Activated T-cell treated with anti-CD3 and anti-CD28 coated beads for 48 hours (primary cell): ENCODE data around the gene VRK2.

ENCODE experiments used
- DNase-seq: peaks from one replicate; pipeline ENCODE4 v3.0.0-alpha.2; 2020; ENCODE audit warnings: low read depth

Gene VRK2

DNA sequence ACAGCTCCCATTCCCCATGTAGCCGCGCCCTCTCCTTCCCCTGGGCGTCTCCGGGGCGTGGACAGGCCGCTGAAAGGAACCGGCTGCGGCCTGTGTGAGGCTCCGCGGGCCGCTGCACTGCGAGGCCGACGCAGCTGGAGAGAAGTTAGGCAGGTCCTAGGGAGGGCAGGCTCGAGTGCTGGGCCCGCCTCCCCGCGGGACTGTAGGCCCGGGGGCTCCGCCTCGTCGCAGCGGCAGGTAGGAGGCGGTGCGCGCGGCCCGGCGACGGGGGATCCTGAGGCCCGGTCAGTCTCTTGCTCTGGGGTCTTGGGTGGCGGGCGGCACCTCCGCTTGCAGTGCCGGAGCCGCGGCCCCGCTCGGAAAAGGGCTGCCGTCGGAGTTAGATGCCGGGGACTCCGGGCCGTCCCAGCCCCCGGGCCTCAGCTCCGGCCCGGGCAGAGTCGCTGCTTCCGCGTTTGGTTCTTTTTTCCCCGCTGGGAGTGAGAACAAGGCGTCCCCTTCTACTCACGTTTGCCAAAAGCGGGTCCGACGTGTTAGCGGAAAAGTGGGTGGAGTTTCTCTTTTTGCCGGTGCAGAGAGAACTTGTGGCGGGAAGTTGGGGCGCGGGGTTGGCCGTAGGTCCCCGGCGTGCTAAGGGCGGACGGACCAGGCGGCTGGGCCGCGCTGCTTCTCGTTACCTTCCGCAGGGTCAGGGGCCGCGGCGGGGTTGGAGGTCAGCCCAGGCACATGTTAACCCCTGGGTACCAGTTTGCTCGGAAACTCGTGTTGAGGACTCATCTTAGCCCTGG, at the start of gene VRK2:
TSS of gene VRK2 (plus strand) at position 222 of the 788 bp plus-strand sequence. CDS start 2,026 bp downstream, outside the sequence.
- peak; percentile 86 for DNase-seq

GRCh38 chr2:58006256-58006951, 40.2 kb upstream of the VRK2 start:
- DNase-seq = no peak

DNA sequence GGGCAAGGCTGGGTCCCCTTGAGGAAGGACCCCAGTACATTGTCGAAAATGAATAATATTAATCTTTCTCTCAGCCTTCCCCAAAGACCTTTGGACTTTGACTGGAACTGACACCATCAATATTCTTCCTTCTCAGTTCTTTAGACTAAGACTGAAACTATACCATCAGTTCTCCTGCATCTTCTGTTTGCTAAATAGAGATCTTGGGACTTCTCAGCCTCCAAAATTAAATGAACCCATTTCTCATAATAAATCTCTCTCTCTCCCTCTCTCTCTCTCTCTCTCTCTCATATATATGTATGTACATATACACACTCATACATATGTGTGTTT, 39.7 kb upstream of the VRK2 start:
- no peak for DNase-seq

GRCh38 chr2:58010599-58010998, 36.0 kb upstream of the VRK2 start:
- no peak for DNase-seq

GRCh38 chr2:58019229-58019628, 27.4 kb upstream of the VRK2 start:
- DNase-seq = no peak

DNA sequence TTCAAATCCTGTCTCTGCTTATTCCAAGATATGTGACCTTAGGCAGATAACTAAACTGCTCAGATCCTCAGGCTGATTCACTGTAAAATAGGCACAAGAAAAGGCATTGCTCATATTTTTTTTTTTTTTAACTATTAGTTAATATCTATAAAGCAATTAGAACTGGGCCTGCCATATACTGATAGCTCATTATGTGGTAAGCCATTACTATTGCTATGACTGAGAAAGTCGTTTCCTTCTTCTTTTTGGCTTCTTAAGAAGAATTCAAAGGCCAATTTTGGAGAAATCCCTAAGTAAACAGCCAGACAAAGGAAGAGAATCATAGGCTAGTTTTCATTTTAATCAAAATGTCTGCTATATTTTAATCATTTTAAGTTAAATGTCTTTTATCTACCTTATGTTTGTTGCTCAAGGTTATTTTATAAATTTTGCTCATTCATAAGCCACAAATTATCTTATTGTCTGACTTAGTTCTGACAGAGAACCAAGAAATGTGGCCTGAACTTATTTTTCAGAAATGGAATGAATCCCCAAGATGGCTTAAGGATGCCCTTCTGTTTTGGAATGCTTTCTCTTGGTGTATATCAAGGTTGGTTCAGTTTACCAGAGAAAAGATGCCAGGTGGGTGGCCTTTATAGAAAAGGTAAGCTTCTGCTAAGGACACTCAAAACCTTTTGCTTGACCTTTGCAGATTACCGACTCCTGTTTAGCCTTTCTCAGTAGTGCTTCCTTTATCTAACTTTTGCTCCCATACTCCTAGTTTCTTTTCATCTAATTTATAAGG, 21.3 kb upstream of the VRK2 start:
- DNase-seq = no peak

DNA sequence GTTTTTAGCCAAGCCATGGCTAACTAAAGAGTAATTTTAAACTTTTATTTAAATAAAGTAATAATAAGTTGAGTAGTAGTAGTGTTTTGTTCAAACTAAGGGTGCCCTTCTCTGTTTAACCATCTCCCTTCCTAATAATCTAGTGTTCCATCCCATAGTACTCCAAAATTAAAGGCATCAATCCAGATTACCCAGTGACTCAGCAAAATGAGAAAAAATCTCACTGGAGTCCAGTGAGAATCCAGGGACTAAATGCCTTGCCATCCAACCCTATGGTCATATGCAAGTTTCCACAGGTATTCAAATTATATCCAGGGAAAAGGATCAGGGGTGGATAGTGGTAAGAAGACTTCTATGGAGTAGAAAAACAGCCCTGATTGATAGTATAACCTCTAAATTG, 19.6 kb upstream of the VRK2 start:
- no peak for DNase-seq

GRCh38 chr2:58030771-58031170, 15.8 kb upstream of the VRK2 start:
- DNase-seq = no peak

DNA sequence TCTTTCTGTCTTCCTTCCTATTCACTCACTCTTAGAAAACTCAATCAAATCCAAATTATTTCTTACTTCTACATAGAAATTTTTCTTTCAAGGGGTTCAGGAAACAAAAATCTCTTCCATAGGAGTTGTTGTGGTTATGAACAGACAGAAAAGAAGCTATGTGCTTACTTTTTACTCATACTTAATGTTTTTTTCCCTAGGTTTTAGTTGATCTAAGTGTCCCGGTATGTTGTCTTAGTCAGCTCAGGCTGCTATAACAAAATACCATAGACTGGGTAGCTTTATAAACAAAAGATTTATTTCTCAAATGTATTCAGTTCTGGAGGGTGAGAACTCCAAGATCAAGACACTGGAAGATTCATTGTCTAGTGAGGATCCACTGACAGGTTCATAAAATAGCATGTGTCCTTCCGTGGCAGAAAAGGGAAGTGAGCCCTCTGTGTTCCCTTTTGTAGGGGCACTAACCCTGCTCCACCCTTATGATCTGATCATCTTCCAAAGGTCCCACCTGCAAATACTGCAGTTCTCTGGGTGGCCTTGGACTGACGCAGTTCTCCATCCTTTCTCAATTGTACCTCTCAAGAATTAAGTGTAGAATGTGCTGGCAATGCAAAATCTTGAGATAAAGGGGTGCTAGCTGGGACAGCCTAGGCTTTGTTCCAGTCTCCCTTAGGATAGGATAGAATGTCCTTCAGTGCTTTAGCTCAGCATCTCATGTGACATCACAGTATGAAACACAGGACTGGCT, 14.4 kb upstream of the VRK2 start:
- no peak for DNase-seq

DNA sequence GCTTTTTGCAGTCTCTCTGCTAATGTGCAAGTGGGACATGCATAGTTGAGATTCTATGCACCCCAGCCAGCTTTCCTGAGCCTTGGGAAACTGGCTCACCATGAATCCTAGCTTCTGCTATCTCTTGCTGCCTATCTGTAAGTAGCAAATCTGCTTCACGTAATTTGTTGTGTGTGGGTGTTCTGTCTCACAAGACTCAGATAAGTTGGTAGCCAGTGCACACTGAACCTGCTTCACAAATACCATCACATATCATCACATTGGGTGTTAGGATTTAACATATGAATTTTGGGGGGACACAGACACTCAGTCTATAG, 13.9 kb upstream of the VRK2 start:
- no peak for DNase-seq

- DNase-seq = no peak
Observed at GRCh38 chr2:58033530-58033929, 13.1 kb upstream of the VRK2 start.

DNA sequence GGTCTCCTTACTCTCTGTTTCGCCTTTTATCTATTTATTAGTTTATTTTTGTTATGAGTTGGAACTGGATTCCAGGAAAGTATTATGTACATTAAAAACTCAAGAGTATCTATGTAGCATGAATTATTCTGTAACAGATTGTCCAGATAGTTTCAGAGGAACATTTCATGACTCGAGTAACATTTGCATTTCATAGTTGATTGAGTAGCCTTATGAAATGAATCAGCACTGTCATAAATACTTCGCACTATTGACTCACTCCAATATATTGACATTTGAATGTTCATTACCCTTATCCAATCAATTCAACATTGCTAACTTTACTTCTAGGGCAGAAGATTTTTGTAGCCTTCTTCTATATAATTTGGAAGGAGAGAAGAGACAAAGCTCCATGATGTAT, 11.3 kb upstream of the VRK2 start:
- no peak for DNase-seq

- DNase-seq = no peak
Observed at GRCh38 chr2:58039170-58039611, 7.4 kb upstream of the VRK2 start.

GRCh38 chr2:58042486-58042970, 4.1 kb upstream of the VRK2 start:
- no peak for DNase-seq

GRCh38 chr2:58044145-58044544, 2.5 kb upstream of the VRK2 start:
- DNase-seq = no peak

- no peak for DNase-seq
Observed at GRCh38 chr2:58045580-58046334, 849 bp upstream of the VRK2 start.

GRCh38 chr2:58046335-58046584, 346 bp upstream of the VRK2 start:
- no peak for DNase-seq

- DNase-seq = no peak
Observed at GRCh38 chr2:58047373-58047935, 848 bp downstream of the VRK2 start.

- no peak for DNase-seq
Observed at GRCh38 chr2:58047961-58048360, 1.4 kb downstream of the VRK2 start.

DNA sequence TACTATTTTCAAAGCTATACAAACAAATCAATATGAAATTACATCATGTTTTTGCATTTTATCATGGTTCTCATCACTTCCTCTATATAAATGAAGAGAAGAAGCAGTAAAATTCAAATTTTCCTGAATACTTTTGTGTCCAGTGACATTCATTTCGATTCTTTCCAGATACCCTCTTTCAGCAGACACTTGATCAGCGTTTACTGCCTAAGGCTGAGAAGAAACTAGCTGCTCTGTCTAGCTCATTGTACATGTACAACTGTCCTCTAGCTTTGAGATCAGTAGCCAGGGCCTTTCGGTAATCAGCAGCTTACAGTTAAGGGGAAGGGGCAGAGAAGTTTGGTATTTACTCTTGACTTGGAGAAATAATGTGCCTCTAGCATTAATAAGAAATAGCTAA, 4.8 kb downstream of the VRK2 start:
- DNase-seq = no peak

GRCh38 chr2:58052978-58053377, 6.4 kb downstream of the VRK2 start:
- DNase-seq = no peak
